Retina (tissue), 1 donor: ENCODE measurements around the gene CMBL.
"Not testable (repeated sequence)": the region's sequence is repeated elsewhere in the genome, so short reads cannot be mapped to it uniquely, and the experiment has no call there.

Experiments
- DNase-seq: peaks from one replicate; pipeline ENCODE4 v3.0.0-alpha.2; 2016

Gene CMBL

DNA sequence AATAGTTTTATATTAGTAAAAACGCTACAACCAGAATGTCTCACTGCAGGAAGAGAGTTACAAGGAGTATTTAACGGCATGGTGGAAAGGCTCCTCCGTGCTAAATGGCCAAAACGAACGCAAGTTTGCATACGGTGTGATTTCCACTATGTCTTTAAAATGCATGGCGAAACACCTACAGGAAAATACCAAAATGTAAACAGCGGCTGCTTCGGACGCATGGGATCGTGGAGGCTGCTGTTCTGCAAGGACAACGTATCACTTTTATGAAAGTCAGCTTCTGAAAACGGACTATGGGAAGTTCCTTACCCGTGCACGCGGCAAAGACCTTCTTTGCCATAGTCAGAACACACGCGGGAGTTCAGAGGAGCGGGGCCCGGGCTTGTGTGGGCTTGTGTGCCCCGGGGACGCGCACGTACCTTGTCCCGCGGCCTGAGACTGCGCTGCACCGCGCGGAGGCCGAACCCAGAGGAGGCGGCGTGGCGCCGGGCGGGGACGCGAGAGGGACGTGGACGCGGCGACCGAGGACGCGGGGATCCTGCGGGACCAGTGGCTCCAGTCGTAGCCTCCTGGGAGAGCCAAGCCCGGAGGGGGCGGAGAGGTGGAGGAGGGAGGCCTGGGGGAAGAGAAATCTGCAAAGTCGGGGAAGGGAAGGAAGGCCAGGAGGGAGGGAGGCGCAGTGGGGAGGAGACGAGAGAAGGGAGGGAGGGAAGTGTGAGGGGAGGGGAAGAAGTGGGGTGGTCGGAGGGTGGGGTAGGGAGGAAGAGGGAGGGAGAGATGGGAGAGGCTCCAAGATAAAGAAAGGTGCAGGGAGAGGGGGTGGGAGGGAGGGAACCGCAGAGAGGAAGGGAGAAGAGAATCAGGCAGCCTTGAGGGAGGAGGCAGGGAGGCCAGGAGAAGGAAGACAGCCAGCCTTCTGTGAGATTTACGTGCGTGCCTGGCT, at the start of gene CMBL:
TSS of gene CMBL (minus strand) at position 697 of the 943 bp plus-strand sequence. CDS start 17,140 bp downstream, outside the sequence.
- DNase-seq, result peak; percentile 83

- no peak for DNase-seq
Measured at GRCh38 chr5:10355071-10355889, 47.6 kb upstream of the CMBL start.

GRCh38 chr5:10354048-10354872, 46.6 kb upstream of the CMBL start:
- DNase-seq, result peak; percentile 80

DNA sequence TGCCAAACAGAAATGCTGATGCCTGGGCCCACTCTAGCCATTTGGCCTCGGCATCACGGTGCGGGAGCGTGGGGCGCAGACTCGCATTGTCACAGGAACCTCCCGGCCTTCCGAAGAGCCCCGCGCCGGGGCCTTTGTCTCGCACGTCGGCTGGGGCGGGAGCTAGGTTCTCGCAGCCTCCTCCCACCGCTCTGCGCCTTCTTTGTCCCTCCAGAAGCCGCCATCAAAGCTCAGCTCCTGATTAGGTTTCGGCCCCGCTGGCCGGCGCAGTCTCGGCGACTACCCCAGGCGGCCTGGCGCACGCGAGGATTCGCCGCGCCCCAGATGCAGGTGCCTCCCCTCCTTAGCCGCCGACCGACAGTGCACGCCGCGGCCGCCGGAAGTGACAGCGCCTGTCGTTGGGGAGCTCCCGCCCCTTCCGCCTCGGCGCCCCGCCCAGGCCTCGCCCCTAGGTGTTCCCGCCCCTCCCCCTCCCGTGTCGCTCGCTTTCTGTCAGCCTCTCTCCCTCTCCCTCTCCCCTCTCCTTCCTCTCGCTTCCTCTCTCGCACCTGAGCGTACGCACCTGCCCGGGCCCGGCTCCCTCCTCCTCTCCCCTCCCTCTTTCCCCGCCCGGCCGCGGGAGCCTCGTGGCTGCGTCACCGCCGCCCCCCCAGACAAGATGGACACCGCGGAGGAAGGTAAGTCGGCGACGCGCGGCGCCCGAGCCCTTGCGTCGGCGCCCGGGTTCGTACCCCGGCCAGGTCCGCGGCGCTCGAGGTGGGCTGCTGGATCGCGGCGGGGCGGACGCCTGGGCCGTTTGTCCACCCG, 45.7 kb upstream of the CMBL start, which contains the start of gene MARCHF6:
TSS of gene MARCHF6 (plus strand) at position 455 of the 807 bp plus-strand sequence. CDS start at position 659, 204 bp downstream.
- peak; percentile 97 for DNase-seq

GRCh38 chr5:10352430-10353240, 44.9 kb upstream of the CMBL start:
- DNase-seq, result no peak

DNA sequence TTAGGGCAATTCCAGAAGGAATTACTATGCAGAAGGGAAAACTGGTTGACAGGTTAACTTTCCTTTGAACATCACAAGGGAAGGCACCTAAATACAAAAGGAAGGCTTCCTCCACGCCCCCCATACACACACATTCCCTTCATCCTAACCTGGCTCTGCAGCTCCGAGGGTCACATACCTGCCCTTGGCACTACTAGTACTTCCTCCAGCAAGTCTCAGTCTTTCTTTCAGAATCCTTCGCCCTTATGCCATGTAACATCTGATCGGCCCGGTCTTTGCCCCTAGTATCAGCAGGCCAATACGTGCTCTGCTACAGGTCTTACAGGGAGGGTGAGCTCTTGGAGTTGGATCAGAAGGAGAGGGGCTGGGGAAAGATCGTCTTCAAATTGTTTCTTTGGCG, 44.2 kb upstream of the CMBL start:
- DNase-seq, result no peak

DNA sequence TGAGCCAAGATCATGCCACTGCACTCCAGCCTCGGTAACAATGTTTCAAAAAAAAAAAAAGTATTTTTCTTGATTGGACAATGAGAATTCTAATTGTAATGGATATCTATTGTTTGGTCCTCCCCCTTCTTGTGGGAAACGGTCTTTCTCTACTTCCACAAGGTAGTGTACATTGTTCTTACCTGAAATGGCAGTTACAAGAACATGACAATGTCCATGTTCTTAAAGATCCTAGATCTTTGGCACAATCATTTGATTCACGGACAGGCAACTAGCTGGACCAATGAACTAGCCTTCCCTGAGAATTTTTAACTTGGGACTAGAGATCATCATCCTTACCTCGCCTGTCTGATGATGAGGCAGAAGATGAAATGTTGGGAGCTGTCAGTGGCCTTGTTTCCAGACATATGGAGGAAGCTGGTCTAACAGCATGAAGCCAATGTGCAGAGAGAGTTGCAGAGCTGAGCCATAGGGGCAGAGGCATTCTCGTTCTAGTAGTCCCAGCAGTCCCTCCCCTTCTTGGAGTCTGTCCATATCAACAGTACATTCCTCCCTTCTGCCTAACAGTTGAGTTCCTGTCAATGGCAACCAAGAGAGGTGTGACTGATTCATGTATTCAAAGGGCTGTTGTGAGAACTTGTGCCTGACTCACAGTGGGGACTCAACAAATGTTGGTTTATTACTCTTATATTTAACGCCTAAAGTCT, 43.6 kb upstream of the CMBL start:
- no peak for DNase-seq

GRCh38 chr5:10348258-10348657, 40.6 kb upstream of the CMBL start:
- DNase-seq, result no peak

GRCh38 chr5:10344461-10345106, 36.9 kb upstream of the CMBL start:
- DNase-seq, result not testable (repeated sequence)

DNA sequence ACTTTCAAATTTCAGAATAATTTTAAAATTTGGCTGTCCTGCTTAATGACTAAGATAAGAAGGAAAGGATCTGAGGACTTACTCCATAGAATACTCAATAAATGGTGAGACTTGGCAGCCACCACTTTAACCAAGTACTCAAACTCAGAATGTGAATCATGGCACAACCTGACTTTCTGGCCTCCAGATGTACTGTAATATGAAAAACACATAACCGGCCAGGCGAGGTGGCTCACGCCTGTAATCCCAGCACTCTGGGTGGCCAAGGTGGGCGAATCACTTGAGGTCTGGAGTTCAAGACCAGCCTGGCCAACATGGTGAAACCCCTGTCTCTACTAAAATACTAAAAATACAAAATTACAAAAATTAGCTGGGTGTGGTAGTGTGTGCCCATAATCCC, 35.8 kb upstream of the CMBL start:
- no peak for DNase-seq

GRCh38 chr5:10339958-10340357, 32.3 kb upstream of the CMBL start:
- no peak for DNase-seq

GRCh38 chr5:10339058-10339811, 31.5 kb upstream of the CMBL start:
- DNase-seq, result peak; percentile 43

DNA sequence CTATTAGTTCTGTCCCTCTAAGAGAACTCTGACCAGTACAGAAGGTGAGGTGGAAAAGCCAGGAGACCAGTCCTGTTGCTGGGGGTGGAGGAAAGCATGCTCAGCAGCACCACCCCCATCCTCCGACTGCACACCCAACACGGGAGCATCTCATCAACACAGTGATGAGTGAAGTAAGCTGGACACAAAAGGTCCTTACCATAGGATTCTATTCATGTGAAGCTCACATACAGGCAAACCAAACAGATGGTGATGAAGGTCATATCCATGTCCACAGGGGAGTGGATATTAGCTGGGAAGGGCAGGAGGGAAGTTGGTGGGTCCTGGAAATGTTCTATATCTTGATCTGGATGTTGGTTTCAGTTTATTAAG, 31.0 kb upstream of the CMBL start:
- no peak for DNase-seq

DNA sequence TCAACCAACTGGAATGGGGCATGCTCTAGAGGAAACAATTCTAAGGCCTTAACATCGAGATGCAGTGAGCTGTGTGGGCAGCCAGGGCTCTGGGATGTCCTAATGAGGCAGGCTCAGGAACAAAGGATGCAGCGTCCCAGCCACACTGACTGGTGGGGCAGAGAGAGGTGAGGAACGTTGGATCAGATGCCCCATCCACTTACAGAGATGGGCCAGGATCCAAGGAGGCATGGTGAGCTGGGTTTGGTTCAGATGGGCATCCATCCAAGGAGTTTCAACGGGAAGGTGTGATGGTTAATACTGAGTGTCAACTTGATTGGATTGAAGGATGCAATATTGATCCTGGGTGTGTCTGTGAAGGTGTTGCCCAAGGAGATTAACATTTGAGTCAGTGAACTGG, 30.3 kb upstream of the CMBL start:
- DNase-seq, result no peak

GRCh38 chr5:10337107-10337506, 29.4 kb upstream of the CMBL start:
- no peak for DNase-seq

- no peak for DNase-seq
Measured at GRCh38 chr5:10335711-10336470, 28.2 kb upstream of the CMBL start.

DNA sequence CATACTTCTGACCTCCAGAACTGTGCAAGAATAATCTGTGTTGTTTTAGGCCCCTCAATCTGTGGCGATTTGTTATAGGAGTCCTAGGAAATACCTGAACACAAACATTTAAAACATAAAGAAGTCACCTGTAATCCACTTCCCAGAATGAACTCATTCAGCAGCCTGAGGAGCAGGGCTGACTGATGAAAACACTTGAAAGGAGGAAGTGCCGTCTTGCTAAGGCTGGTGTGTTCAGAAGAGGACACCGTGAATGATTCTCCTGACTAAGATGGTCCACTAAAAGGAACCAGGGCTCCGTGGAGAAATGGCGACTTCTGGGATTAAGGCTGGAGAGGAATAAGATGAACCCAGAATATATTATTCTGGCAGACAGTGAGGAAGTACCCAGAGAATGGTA, 27.1 kb upstream of the CMBL start:
- DNase-seq, result no peak
